ENCODE data around the gene DHCR7.

DNA sequence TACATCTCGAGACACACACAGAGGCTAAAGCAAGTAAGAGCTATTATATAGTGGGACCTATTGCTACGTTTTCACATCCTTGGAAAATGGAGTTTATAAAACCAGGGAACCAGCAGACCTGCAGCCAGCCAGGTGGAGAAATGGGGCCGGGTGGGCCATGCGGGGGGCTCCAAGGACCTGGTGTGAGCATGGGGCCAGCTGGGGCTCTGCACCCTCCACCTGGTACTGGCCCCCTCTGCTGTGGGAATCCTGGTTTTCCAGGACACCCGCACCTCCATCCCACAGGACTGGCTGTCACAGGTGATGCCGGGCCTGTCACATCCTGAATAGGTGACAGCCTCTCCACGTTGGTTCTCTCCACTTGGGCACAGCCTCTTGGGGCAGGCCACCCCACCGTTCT, 11.3 kb downstream of the DHCR7 start:
- TF ChIP-seq, protein P1, sequence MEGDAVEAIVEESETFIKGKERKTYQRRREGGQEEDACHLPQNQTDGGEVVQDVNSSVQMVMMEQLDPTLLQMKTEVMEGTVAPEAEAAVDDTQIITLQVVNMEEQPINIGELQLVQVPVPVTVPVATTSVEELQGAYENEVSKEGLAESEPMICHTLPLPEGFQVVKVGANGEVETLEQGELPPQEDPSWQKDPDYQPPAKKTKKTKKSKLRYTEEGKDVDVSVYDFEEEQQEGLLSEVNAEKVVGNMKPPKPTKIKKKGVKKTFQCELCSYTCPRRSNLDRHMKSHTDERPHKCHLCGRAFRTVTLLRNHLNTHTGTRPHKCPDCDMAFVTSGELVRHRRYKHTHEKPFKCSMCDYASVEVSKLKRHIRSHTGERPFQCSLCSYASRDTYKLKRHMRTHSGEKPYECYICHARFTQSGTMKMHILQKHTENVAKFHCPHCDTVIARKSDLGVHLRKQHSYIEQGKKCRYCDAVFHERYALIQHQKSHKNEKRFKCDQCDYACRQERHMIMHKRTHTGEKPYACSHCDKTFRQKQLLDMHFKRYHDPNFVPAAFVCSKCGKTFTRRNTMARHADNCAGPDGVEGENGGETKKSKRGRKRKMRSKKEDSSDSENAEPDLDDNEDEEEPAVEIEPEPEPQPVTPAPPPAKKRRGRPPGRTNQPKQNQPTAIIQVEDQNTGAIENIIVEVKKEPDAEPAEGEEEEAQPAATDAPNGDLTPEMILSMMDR (IDR thresholded peaks at IDR 0.05): no peak
- TF ChIP-seq POLR2A (IDR thresholded peaks at IDR 0.05): no peak

All from Peyer's patch (tissue), 4 donors.